ENCODE measurements around the gene KLHL1.

GRCh38 chr13:69980799-69981198 lies 127.5 kb downstream of the KLHL1 start:
- TF ChIP-seq POLR2A (IDR thresholded peaks at IDR 0.05) (no peak), CTCF (IDR thresholded peaks at IDR 0.05 in 8 of 11, conservative IDR thresholded peaks at IDR 0.05 in 3 of 11) (no peak), POLR2AphosphoS5 (IDR thresholded peaks at IDR 0.05) (no peak)

All from spleen (tissue), 7 donors.